ENCODE measurements around the gene GALNTL6. TPM values are rescaled to one million over a fixed set of nuclear protein-coding genes. Genes with fewer than 3 reads are reported as not detected.

The GALNTL6 gene
- total RNA-seq, 2 donors from 2014 or later = 0.19 to 0.20 TPM

DNA sequence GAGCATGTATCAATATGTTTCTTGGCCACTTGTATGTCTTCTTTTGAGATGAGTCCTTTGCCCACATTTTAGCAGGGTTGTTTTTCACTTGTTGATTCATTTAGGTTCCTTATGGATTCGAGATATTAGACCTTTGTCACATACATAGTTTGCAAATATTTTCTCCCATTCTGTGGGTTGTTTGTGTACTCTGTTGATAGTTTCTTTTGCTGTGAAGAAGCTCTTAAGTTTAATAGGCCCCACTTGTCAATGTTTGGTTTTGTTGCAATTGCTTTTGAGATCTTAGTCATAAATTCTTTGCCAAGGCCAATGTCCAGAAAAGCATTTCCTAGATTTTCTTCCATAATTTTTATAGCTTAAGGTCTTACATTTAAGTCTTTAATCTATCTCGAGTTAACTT is 1074.8 kb downstream of the GALNTL6 start:
- H3K27ac ChIP-seq = no peak overlapping the region
- H3K4me3 ChIP-seq = no peak overlapping the region
- no peaks in the 10 kb centered on the region for H3K36me3 ChIP-seq
- no peak overlapping the region for H3K9ac ChIP-seq (ENCODE audit: low read depth in 2 of 2, low read length in 2 of 2)
- TF ChIP-seq, protein P1, sequence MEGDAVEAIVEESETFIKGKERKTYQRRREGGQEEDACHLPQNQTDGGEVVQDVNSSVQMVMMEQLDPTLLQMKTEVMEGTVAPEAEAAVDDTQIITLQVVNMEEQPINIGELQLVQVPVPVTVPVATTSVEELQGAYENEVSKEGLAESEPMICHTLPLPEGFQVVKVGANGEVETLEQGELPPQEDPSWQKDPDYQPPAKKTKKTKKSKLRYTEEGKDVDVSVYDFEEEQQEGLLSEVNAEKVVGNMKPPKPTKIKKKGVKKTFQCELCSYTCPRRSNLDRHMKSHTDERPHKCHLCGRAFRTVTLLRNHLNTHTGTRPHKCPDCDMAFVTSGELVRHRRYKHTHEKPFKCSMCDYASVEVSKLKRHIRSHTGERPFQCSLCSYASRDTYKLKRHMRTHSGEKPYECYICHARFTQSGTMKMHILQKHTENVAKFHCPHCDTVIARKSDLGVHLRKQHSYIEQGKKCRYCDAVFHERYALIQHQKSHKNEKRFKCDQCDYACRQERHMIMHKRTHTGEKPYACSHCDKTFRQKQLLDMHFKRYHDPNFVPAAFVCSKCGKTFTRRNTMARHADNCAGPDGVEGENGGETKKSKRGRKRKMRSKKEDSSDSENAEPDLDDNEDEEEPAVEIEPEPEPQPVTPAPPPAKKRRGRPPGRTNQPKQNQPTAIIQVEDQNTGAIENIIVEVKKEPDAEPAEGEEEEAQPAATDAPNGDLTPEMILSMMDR (IDR thresholded peaks at IDR 0.05) = no peak
- no peaks in the 10 kb centered on the region for H3K4me1 ChIP-seq
- intact Hi-C loops (cut with DNase I) = no loop called here
- DNase-seq = no peak
- no peaks in the 10 kb centered on the region for H3K27me3 ChIP-seq
- no peaks in the 10 kb centered on the region for H3K9me3 ChIP-seq

DNA sequence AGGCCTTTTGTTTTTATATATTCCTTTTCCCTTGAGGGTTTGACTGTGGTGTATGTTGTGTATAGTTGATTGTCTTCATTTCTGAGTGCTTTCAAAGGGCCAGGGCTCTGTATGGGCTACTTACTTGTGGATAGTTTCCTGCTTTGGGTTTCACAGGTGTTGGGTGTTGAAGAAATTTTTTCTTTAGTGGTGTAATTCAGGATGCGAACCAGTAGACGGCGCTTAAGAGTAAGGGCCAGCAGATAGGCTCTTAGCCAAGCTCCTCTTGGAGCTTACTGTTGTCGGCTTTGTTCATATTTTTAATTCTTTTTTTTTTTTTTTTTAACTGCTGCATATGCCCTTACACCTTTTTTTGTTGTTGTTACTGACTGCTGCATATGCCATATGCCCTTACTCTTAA is 1079.1 kb downstream of the GALNTL6 start:
- peak; percentile 27 for DNase-seq
- intact Hi-C loops (cut with DNase I) = no loop called here
- no peaks in the 10 kb centered on the region for H3K36me3 ChIP-seq
- no peak overlapping the region for H3K4me3 ChIP-seq
- no peaks in the 10 kb centered on the region for H3K27me3 ChIP-seq
- H3K27ac ChIP-seq = no peak overlapping the region
- H3K4me1 ChIP-seq = no peaks in the 10 kb centered on the region
- TF ChIP-seq, protein P1 (IDR thresholded peaks at IDR 0.05) = peak; percentile 38
- H3K9me3 ChIP-seq = no peaks in the 10 kb centered on the region
- H3K9ac ChIP-seq (ENCODE audit: low read depth in 2 of 2, low read length in 2 of 2) = no peak overlapping the region

DNA sequence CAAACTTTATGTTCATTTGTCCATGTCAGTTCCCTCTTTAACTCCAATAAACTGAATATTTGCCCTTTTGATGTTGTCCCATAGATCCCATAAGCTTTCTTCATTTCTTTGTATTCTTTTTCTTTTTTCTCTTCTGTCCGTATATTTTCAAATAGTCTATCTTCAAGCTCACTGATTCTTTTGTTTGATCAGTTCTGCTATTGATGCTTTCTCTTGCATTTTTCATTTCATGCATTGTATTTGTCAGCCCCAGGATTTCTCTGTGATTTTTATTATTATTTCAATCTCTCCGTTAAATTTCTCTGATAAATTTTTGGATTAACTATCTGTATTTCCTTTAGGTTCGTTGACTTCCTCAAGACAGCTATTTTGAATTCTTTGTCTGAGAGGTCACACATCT is 1082.5 kb downstream of the GALNTL6 start:
- no peaks in the 10 kb centered on the region for H3K9me3 ChIP-seq
- TF ChIP-seq, protein P1 (IDR thresholded peaks at IDR 0.05) = no peak
- DNase-seq = no peak
- no peaks in the 10 kb centered on the region for H3K4me1 ChIP-seq
- intact Hi-C loops (cut with DNase I) = no loop called here
- no peak overlapping the region for H3K9ac ChIP-seq (ENCODE audit: low read depth in 2 of 2, low read length in 2 of 2)
- H3K27ac ChIP-seq = no peak overlapping the region
- H3K27me3 ChIP-seq = no peaks in the 10 kb centered on the region
- no peak overlapping the region for H3K4me3 ChIP-seq
- H3K36me3 ChIP-seq = no peaks in the 10 kb centered on the region

DNA sequence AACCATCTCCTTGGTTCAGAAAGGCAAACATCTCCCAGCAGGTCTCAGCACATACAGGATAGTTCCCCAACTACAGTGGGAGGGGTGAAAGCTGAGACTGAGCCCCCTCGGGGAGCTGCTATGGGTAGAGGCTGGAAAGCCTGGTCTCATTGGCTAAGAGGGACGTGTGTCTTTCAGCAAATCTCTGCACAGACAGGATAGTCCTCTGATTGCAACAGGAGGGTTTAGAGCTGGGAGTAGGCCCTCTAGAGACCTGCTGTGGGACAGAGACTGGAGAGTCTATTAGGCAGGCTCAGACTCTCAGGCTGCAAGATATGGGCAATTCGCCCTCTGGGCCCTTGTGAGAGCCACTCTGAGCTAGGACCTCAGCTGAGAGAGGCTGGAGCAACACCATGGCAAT is 1083.8 kb downstream of the GALNTL6 start:
- DNase-seq = no peak
- TF ChIP-seq, protein P1 (IDR thresholded peaks at IDR 0.05) = no peak
- intact Hi-C loops (cut with DNase I) = no loop called here
- H3K9ac ChIP-seq (ENCODE audit: low read depth in 2 of 2, low read length in 2 of 2) = no peak overlapping the region
- no peak overlapping the region for H3K27ac ChIP-seq
- H3K4me1 ChIP-seq = no peaks in the 10 kb centered on the region
- H3K9me3 ChIP-seq = no peaks in the 10 kb centered on the region
- H3K4me3 ChIP-seq = no peak overlapping the region
- no peaks in the 10 kb centered on the region for H3K36me3 ChIP-seq
- no peaks in the 10 kb centered on the region for H3K27me3 ChIP-seq

DNA sequence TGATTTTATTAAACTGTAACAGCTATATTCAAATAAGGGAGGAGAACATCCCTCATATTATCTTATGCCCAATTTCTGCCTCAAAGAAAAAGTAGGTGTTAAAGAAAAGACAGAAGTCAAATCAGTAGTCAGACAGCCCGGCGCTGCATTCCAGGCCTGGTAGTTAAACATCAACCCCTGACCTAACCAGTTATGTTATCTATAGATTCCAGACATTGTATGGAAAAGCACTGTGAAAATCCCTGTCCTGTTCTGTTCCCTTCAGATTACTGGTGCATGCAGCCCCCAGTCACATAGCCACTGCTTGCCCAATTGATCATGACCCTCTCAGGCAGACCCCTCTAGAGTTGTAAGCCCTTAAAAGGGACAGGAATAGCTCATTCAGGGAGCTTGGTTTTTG is 1085.5 kb downstream of the GALNTL6 start:
- Histone ChIP-seq H3K4me1 (no peaks in the 10 kb centered on the region), H3K36me3 (no peaks in the 10 kb centered on the region), H3K27ac (no peak overlapping the region), H3K9ac (ENCODE audit: low read depth in 2 of 2, low read length in 2 of 2) (no peak overlapping the region), H3K27me3 (no peaks in the 10 kb centered on the region), H3K4me3 (no peak overlapping the region), H3K9me3 (no peaks in the 10 kb centered on the region)
- TF ChIP-seq, protein P1 (IDR thresholded peaks at IDR 0.05) = no peak
- intact Hi-C loops (cut with DNase I) = no loop called here
- peak; percentile 38 for DNase-seq

DNA sequence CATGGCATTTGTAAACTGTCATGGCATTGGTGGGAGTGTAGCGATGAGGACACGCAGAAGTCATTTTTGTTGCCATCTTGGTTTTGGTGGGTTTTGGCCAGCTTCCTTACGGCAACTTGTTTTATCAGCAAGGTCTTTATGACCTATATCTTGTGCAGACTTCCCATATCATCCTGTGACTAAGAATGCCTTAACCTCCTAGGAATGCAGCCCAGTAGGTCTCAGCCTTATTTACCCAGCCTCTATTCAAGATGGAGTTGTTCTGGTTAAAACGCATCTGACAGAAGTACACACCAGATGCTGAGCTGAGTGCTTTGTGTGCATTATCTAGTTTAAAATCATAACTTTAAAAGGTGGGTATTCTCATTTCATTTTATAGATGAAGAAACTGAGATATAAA is 1086.7 kb downstream of the GALNTL6 start:
- Histone ChIP-seq H3K27me3 (no peaks in the 10 kb centered on the region), H3K4me3 (no peak overlapping the region), H3K27ac (no peak overlapping the region), H3K36me3 (no peaks in the 10 kb centered on the region), H3K9me3 (no peaks in the 10 kb centered on the region), H3K4me1 (no peaks in the 10 kb centered on the region), H3K9ac (ENCODE audit: low read depth in 2 of 2, low read length in 2 of 2) (no peak overlapping the region)
- intact Hi-C loops (cut with DNase I) = no loop called here
- DNase-seq = no peak
- TF ChIP-seq, protein P1 (IDR thresholded peaks at IDR 0.05) = no peak
